Measurements from ENCODE around the gene PPP3CA. TPM values are rescaled to one million over a fixed set of nuclear protein-coding genes. Genes with fewer than 3 reads are reported as not detected.

PPP3CA gene
- 40.2 and 43.1 TPM in 2 replicates for total RNA-seq (2021)
- Bru-seq, nascent RNA, result percentile 83 among the genes with signal in this experiment
- percentile 70 among the genes with signal in this experiment for BruChase-seq, experiment 1, labeled RNA remaining after a 2-hour chase
- percentile 69 among the genes with signal in this experiment for BruChase-seq, experiment 2, labeled RNA remaining after a 6-hour chase
- long read RNA-seq, full-length matches to known transcripts, result 4 of 16 reads
- long read RNA-seq, partial matches to known transcripts, result 9 of 16 reads
- long read RNA-seq, other reads (novel, unspliced or antisense), result 3 of 16 reads

GRCh38 chr4:101347267-101347556 lies at the start of gene PPP3CA:
PPP3CA (minus strand) TSS chr4:101347526.
- no peaks in the 10 kb centered on the region for H3K27me3 ChIP-seq (ENCODE audit: insufficient read depth, low read depth)
- H3K4me1 ChIP-seq (replicated peaks; ENCODE audit: insufficient read depth), result peaks cover 30% of the 10 kb centered on the region
- H3K79me2 ChIP-seq (ENCODE audit: low read depth), result peaks cover 42% of the 10 kb centered on the region
- TF ChIP-seq CTCF (conservative IDR thresholded peaks at IDR 0.05) (no peak), EZH2 (IDR thresholded peaks at IDR 0.05; ENCODE audit: low read depth) (no peak)
- no peaks in the 10 kb centered on the region for H3K9me3 ChIP-seq (ENCODE audit: insufficient read depth, low read depth)
- H3K9me2 ChIP-seq (ENCODE audit: insufficient read depth), result no peaks in the 10 kb centered on the region
- BruUV-seq (replicated peaks), result no TSS peak
- H3K4me2 ChIP-seq, result peak within 1 kb of the TSS; percentile 86
- H3K36me3 ChIP-seq (ENCODE audit: low read depth), result no peaks in the 10 kb centered on the region
- H3K27ac ChIP-seq, result peak within 1 kb of the TSS; percentile 83
- H4K20me1 ChIP-seq (ENCODE audit: insufficient read depth), result no peaks in the 10 kb centered on the region
- CTCF ChIA-PET, result no interaction called here
- H3K4me3 ChIP-seq, result peak within 1 kb of the TSS; percentile 92
- H2AFZ ChIP-seq, result peak within 1 kb of the TSS; percentile 95
- POLR2A ChIA-PET (ENCODE audit: unreplicated experiment), result no interaction called here
- intact Hi-C loops (cut with micrococcal nuclease; ENCODE audit: unreplicated experiment), result loop anchor here (2.0 to 10.0 kb wide), 7 partner anchors 45 to 926 kb away; no protein-coding TSS in a partner anchor
- H3F3A ChIP-seq (ENCODE audit: insufficient read depth, low read depth), result peaks cover 5% of the 10 kb centered on the region; the same call in 1 of the 2 replicates
- no peak for DNase-seq

- H3K4me2 ChIP-seq, result no peak overlapping the region
- POLR2A ChIA-PET (ENCODE audit: unreplicated experiment), result interaction anchor here (0.5 to 0.6 kb wide), 2 partner anchors 255 to 576 kb away, joined by 3 to 12 read pairs; no protein-coding TSS in a partner anchor
These were observed 45.9 kb upstream of the PPP3CA start for GRCh38 chr4:101393256-101393655.

GRCh38 chr4:101370663-101371210 lies 23.4 kb upstream of the PPP3CA start:
- H2AFZ ChIP-seq, result no peak overlapping the region
- ChIA-PET CTCF (no interaction called here), POLR2A (ENCODE audit: unreplicated experiment) (interaction anchor here (0.6 kb wide), 1 partner anchor 1285 kb away, joined by 3 read pairs; no protein-coding TSS in a partner anchor)

More at GRCh38 chr4:101393256-101393655, 45.9 kb upstream of the PPP3CA start:
- BruUV-seq (replicated peaks), result no TSS peak
- H3K9me3 ChIP-seq (ENCODE audit: insufficient read depth, low read depth), result no peaks in the 10 kb centered on the region; the same call in 1 of the 2 replicates
- CTCF ChIA-PET, result no interaction called here
- intact Hi-C loops (cut with micrococcal nuclease; ENCODE audit: unreplicated experiment), result loop anchor here (5.0 kb wide), 1 partner anchor 46 kb away; the partner anchor contains the start of gene PPP3CA
- TF ChIP-seq EZH2 (IDR thresholded peaks at IDR 0.05; ENCODE audit: low read depth), result no peak
- no peak for TF ChIP-seq CTCF (conservative IDR thresholded peaks at IDR 0.05)
- no peaks in the 10 kb centered on the region for H3K27me3 ChIP-seq (ENCODE audit: insufficient read depth, low read depth)
- H3F3A ChIP-seq (ENCODE audit: insufficient read depth, low read depth), result no peaks in the 10 kb centered on the region
- peaks cover 4% of the 10 kb centered on the region; the same call in 1 of the 2 replicates for H3K4me1 ChIP-seq (replicated peaks; ENCODE audit: insufficient read depth)
- peak; percentile 38 to 72 for DNase-seq
- no peaks in the 10 kb centered on the region for H4K20me1 ChIP-seq (ENCODE audit: insufficient read depth)
- H3K9me2 ChIP-seq (ENCODE audit: insufficient read depth), result 0 out of 2 replicates have a peak, but pooled peaks cover 3% of the 10 kb centered on the region
- no peaks in the 10 kb centered on the region for H3K79me2 ChIP-seq (ENCODE audit: low read depth)
- H2AFZ ChIP-seq, result no peak overlapping the region
- no peaks in the 10 kb centered on the region for H3K36me3 ChIP-seq (ENCODE audit: low read depth)
- no peak overlapping the region for H3K4me3 ChIP-seq
- H3K27ac ChIP-seq, result no peak overlapping the region

More at GRCh38 chr4:101370663-101371210, 23.4 kb upstream of the PPP3CA start:
- H3K9me2 ChIP-seq (ENCODE audit: insufficient read depth), result no peaks in the 10 kb centered on the region
- H3K4me2 ChIP-seq, result no peak overlapping the region
- DNase-seq, result no peak
- intact Hi-C loops (cut with micrococcal nuclease; ENCODE audit: unreplicated experiment), result loop anchor here (1.0 kb wide), 1 partner anchor 18 kb away; no protein-coding TSS in a partner anchor
- peaks cover 4% of the 10 kb centered on the region; the same call in 1 of the 2 replicates for H3K9me3 ChIP-seq (ENCODE audit: insufficient read depth, low read depth)
- H3K4me1 ChIP-seq (replicated peaks; ENCODE audit: insufficient read depth), result peaks cover 20% of the 10 kb centered on the region
- no TSS peak for BruUV-seq (replicated peaks)
- H3K79me2 ChIP-seq (ENCODE audit: low read depth), result no peaks in the 10 kb centered on the region
- H3K27ac ChIP-seq, result no peak overlapping the region
- no peak for TF ChIP-seq CTCF (conservative IDR thresholded peaks at IDR 0.05)
- TF ChIP-seq EZH2 (IDR thresholded peaks at IDR 0.05; ENCODE audit: low read depth), result no peak
- no peaks in the 10 kb centered on the region for H3K36me3 ChIP-seq (ENCODE audit: low read depth)
- no peak overlapping the region for H3K4me3 ChIP-seq
- peaks cover 19% of the 10 kb centered on the region for H3F3A ChIP-seq (ENCODE audit: insufficient read depth, low read depth)
- no peaks in the 10 kb centered on the region for H3K27me3 ChIP-seq (ENCODE audit: insufficient read depth, low read depth)
- H4K20me1 ChIP-seq (ENCODE audit: insufficient read depth), result no peaks in the 10 kb centered on the region
